Measurements from ENCODE around the gene UNC13A.

Gene UNC13A

DNA sequence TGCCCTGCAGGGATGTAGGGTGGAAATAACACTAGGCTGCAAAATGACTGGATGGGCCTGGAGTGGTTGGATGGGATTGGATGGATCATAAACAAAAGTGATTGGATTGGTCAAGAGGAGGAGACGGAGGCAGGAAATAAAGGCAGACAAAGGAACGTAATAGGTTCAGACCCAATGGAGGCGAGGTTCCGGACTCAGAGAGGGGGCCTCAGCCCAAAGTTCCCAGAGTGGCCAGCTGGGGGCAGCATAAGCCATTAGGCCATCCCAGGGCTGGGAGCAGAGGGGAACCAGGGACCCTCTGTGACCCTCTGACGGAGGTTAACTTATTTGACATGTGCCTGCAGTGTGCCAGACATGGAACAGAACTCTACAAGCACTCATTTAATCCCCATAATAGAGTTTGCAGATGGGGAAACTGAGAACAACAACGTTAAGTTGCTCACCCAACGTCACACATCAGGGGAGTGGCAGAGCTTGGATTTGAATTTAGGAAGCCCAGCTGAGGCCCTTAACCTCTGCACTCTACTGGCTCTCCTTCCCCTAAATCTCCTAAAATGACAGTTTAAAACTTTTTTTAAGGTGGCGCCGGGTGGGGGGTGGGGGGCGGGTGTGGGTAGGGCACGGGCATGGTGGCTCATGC is 15.8 kb upstream of the UNC13A start:
- peak; percentile 63 to 71 for DNase-seq

DNA sequence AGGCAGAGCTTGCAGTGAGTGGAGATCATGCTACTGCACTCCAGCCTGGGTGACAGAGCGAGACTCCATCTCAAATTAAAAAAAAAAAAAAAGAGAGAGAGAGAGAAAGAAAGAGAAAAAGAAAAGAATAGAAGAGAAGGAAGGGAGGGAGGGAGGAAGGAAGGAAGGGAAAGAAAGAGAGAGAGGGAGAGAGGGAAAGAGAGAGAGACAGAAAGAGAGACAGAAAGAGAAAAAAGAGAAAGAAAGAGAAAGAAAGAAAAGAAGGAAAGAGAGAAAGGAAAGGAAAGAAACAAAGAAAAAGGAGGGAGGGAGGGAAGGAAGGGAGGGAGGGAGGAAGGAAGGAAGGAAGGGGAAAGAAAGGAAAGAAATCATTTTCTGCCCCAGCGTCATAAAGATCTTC is 7.0 kb upstream of the UNC13A start:
- no peak for DNase-seq

DNA sequence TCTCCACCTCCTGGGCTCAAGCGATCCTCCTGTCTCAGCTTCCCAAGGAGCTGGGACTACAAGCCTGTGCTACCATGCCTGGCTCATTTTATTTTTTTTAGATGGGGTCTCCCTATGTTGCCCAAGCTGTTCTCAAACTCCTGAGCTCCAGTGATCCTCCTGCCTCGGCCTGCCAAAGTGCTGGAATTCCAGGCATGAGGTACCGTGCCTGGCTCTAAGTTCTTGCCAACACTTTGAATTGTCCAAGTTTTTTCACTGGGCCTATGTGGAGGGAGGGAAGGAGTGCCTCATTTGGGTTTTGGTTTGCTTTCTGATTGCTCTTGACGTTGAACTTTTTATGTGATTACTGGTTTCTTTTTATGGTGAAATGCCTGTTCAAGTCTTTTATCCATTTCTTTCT is 4.4 kb upstream of the UNC13A start:
- DNase-seq: no peak

DNA sequence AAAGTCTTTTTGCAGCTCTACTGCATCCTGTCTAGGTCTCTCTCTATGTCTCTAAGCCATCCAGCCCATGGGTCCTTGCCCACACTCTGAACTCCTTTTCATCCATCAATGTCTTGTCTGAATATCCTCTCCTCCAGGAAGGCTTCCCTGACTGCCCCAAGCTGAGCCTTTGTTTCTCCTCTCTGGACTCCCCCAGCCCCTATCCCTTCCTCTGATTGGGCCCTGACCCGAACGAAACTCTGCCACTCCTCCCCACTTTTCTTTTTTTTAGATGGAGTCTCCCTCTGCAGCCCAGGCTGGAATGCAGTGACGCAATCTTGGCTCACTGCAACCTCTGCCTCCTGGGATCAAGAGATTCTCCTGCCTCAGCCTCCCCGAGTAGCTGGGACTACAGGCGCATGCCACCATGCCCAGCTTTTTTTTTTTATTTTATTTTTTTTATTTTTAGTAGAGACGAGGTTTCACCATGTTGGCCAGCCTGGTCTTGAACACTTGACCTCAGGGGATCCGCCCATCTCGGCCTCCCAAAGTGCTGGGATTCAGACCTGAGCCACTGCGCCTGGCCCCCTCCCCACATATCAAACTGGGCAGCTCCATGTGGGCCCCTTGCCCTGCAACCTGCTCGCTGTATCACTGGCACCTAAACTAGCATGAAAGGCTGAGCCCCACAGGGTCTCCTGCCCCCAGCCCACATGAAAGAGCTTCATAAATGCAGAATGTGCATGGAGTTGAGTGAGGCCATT is 870 bp upstream of the UNC13A start:
- DNase-seq: no peak

DNA sequence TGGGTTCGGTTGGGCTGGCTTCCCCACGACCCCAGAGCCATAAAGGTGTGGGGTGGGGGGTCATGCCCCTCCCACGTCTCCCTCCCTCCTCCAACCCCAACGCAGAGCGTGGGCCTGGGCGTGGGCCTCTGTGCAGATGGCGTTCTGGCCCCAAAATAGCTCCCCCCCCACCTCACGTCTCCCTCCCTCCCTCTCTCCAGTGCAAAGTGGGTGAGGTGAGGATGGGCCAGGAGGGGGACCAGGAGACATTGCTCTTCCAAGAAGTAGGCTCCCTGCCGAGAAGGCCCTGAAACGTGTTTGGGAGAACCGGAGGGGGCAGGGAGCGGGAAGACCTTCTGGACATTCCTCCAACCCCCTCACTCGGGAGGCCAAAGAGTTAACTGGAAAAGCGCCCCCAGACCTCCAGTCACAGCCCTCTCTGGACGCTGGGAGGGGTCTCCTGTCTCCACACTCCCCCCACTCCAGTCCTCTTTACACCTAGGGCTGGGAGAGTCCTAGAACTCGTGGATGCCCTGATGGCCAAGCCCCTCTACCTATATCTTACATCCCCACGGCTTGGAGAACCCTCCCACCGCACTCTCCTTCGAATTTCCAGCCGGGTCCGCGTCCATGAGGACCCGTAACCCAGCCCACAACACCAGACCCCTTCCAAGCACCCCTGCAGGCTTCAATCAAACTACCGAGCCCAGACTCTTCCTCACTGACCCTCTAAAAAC is 855 bp downstream of the UNC13A start:
- no peak for DNase-seq

DNA sequence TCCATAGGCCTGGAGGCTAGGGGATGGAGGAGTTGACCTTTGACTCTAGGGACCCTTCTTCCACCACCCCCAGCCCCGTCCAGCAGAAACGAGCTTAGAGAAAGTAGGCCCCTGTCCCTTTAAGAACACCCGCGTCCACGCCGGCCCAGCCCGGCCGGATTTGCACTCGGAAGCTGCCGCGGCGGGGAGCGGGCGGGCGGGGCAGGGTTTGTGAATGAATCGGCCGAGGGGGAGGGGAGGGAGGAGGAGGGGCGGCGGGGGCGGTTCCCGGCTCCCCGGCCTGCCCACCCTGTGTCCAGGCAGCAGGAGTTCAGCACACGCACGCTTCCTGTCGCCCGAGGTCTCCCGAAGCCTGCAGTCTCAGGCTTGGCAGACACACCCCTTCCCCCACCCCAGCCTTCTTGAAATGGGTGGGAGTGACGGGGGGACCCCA is 1.5 kb downstream of the UNC13A start:
- no peak for DNase-seq

DNA sequence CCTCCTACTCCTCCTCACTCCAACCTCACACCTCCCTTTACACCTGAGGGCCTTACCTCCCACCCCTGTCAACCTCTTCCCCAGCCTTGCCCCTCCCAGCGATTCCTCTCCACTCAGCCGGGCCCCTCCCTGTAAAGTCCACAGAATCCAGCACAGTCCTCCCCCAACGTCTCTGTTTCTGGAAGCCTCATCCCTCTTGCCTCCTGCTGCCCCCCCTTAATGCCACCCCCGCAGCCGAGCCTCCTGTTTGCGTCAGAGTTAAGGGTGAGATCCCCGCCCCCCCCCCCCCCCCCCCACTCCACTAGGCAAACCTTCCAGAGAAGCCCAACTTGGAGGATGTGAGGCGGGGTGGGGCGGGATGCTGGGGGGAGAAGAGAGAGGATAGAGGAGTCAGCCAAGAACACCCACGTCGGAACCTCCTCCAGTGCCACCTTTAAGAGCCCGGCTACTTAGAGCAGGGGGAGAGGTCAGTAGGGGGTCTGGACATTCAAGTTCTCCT is 2.1 kb downstream of the UNC13A start:
- no peak for DNase-seq

DNA sequence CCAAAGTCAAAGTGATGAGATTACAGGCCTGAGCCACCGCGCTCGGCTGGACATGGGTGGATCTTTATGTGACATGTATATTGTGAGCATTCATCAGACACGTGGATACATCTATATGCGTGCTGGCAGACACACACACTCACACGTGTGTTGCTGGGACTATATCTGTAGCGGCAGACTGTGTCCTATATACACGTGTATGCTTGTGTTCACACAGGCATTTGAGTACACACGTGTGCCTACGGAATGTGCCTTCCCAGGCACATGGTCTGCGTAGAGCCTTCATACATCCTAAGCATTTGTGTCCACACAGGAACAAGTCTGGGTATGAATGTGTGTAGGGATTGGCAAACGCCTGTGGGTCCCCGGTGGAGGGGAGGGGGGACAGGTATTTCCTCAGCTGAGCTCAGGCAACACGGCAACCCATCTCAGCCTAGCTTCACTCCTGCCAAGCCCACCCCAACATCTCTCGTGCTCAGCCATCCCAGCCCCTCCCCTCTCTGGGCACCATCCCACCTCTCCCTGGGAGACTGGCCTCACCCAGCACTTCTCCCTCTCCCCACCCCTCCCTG is 2.6 kb downstream of the UNC13A start:
- DNase-seq: no peak

DNA sequence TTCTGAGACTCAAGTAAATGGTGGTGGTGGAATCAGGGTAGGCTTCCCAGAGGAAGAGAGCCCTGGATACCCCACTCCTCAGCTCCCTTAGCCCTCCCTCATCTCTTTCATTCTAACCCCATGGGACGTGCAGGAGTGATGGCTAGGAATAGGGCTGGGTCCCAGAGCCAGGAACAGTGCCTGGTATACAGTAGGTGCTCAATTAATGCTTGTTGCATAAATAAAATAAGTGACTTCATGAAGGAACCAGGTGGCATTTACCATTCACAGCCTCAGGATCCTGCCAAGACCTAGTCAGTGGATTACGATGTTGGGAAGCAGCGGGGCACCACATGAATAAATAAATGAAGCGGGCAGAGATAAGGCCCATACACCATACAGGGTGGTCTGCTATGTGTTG is 3.9 kb downstream of the UNC13A start:
- DNase-seq: no peak

DNA sequence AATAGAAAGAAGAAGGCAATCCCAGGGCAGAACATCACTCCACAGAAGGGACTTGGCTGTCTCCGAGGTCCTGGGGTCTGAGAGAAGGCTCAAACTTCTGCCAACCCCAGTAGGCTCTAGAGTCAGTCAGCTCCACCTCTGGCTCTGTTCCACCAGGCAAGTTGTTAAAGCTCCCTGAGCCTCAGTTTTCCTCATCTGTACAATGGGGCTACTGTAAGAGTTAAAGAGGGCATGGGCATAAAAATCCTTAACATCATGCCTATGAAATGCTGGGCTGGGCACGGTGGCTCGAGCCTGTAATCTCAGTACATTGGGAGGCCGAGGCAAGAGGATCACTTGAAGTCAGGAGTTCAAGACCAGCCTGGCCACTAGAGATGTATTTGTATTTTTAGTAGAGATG is 5.1 kb downstream of the UNC13A start:
- no peak for DNase-seq

DNA sequence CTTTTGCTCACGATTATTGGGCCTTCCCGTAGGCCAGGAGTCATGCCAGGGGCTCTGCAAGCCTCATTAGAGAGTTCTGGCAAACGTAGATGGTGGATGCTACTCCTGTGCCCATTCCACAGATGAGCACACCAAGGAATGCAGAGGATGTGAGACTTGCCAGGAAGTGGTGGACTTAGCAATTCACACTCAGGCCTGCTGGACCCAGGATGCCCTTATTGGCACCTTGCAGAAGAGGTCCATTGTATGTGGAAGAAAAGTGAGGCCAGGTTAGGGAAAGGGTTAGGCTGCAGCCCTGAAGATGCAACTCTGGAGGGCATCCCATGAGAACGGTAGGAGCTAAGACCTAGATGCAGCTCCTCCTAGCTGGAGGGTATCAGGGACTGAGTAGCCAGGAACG is 5.9 kb downstream of the UNC13A start:
- no peak for DNase-seq

DNA sequence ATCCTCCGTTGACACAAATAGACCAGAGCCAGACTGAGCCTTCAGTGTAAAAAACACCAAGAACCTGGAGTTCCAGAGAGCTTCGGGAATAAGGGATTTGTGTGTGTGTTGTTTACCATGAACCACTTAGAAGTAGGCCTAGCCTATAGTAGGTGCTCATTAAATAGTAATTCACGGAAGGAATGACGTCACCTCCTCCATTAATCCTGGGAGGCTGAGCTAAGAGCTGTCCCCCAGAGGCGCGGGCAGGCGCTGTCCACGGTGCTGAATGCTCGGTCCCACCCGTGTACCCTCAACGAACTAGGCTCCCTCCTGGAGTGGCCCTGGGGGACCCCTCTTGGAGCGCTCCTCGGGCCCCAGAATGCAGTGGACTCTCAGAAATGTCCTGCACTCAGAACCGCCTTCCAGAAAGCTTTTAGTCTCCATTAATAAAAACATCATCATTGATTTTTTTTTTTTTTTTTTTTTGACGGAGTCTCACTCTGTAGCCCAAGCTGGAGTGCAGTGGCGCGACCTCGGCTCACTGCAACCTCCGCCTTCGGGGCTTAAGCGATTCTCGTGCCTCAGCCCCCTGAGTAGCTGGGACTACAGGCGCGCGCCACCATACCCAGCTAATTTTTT is 6.5 kb downstream of the UNC13A start:
- DNase-seq: peak; percentile 11 to 15

DNA sequence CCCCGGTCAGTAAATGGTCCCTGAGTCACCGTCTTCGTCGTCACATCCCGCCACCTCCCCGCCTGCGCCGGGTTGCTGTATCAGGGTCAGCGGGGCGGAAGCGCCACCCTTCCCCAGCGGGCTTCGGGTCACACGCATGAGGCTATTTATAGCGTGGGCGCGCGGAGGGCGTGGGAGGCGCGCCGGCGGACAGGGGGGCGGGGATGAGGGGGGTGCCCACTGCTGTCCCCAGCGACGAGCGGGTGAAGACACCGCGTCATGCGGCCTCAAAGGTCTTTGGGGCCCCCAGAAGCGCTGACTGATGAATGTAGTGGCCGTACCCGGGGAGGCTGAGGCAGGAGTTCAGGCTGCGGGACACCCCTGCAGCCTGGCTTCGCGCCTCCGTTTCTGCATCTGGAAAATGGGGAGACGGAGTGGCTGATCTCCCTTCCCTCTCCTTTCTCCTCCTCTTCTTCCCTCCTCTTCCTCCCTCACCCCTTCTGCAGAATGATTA is 7.9 kb downstream of the UNC13A start:
- peak; percentile 64 to 81 for DNase-seq

DNA sequence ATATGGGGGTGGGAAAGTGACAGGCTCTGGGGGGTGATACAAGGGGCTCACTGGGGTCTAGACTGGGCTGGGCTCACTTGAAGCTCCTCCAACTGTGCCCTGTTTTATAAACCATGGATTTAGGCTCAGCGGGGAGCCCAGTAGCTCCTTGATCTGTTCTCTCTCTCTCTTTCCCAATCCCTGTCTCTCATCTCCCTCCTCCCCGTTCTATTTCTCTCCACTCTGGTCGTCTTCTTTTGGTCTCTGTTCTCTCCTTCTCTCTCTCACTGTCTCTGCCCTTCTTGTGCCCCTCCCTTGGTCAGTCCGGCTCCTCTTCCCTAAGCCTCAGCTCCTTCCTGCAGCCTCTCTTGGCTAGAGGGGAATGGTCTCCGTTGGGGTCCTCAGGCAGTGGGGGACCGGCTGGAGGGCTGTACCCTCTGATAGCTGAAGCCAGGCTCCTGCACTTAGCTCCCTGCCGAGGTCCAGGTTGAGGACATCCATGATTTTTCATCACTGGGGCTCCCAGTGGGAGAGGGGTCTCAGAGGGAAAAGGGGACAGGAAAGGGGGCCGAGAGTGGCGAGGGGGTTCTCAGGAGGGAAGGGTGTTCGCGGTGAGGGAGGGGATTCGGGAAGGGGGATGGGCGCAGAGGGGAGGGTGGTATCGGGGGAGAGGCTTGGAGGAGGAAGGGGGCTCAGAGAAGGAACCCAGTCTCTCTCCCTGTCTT is 8.5 kb downstream of the UNC13A start:
- no peak for DNase-seq

DNA sequence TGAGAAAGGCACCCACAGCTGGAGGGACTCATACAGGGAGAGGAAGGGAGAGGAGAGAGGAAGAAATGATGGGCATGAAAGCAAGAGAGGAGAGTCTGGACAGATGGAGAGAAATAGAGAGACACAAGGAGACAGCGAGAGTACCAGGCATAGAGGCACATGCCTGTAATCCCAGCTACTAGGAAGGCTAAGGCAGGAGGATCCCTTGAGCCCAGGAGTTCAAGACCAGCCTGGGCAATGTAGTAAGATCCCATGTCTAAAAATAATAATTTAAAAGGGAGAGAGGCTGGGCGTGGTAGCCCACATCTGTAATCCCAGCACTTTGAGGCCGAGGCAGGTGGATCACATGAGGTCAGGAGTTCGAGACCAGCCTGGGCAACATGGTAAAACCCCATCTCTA is 9.3 kb downstream of the UNC13A start:
- no peak for DNase-seq

DNA sequence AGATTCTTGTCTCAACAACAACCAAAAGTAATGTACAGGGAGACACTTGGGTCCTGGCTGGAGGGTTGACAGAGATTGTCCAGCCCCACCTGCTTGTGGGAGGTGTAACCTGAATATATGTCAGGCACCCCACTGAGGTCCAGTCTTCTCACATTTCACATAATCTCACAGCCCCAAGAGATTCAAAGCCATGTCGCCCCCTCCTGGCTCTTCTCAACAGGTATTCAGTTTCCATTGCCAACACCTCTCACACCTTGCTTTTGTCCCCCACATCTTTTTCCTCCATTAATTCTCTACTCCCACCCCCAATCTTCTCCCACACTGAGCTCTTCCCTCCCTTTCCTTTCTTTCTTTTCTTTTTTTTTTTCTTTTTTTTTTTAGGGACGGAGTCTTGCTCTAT is 11.2 kb downstream of the UNC13A start:
- DNase-seq: no peak

DNA sequence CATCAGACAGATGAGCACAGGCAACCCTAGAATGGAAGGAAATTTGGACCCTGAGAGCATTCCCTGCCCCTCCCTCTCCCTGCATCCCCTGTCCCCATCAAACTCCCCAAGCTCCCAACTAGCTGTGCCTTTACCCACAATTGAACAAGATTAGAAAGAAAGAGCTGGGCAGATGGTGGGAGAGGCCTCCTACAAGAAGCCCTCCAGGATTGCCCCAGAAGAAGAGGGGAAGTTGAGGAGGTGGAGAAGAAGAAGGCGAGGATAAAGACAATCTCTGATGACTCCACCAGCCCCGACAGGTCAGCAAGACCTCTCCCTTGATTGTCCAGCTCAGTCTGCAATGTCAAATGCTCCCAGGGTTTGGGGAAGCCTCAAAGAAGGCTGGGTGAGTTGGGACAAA is 11.9 kb downstream of the UNC13A start:
- no peak for DNase-seq

DNA sequence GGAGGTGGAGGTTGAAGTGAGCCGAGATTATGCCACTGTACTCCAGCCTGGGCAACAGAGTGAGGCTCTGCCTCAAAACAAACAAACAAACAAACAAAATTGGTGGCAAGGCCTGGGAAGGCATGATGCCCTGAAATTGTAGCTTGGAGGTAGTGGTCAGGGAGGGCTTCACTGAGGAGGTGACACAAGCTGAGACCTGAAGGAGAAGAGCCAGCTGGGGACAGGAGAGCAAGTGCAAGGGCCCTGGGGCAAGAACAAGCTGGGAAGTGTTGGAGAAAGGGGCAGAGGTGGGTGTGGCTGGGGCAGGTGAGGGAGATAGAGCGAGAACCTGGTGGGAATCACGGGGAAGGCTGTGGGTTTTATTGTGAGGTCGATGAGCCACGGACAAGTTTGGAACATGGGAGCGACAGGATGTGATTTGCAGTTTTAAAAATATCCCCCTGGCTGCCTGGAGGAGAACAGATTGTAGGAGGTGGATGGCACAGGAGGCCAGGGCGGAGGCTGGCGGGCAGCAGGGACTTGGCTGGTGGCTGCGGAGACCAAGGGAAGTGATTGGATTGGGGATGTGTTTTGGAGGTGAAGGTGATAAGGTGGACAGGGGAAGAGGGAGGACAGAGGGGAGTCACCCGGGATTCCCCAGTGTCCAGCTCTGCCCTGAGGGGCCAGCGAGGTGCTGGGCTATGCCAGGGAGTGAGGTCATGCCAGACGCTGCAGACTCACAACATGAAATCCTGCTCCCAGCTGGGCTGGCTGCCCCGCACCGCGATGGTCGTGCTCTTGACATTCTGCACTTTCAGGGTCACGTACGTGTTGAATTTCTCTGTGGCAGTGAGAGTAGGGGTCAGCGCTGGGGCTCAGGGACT is 14.0 kb downstream of the UNC13A start:
- DNase-seq: no peak

DNA sequence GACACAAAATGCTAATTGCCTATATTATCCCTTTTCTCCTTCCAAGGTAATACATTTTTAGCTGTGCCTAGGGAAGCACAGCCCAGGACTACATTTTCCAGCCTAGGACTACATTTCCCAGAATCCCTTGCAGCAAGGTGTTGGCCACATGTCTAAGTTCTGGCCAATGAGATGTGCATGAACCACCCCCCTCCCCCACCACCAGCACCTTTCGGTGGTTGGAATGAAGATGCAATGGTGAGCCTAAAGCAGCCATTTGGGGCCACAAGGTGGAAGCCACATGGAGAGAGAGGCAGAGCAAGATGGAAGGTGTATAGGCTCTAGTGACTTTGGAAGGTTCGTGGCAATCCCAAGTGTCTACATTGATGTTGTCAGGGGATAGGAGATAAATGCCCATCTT is 16.2 kb downstream of the UNC13A start:
- peak; percentile 11 to 20 for DNase-seq

DNA sequence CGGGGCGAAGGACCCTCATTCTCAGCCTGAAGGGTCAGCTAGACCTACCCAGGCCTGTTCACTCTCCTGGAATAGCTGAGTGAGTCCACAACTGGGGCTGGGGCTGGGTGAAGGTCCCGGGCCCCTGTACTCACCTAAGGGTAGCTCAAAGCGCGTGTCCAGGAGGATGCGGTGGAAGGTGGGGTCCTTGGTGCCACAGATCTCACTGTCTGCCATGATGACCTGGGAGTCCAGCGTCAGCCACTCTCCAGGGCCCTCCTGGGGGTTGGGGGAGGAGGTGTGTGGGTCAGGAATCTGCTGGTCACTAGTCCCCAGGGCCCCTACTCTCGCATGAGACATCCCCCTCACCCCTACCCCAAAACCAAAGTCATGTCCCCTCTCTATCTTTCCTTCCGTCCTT is 18.7 kb downstream of the UNC13A start:
- no peak for DNase-seq

DNA sequence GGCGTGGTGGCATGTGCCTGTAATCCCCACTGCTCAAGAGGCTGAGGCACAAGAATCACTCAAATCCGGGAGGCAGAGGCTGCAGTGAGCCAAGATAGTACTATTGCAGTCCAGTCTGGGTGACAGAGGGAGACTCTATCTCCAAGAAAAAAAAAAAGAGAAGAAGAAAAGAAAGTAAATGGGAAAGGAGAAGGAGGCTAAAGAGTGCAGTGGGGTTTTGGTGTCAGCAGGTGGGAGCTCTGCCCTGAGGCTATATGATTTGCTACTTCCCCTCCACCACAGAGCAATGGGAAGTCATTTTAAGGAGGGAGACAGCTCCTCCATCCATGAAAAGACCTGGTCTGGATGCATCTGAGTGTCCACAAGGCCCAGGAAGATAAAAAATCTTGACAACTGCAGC is 23.1 kb downstream of the UNC13A start:
- no peak for DNase-seq
